Measurements from ENCODE around the gene DEDD.

The DEDD gene

GRCh38 chr1:161091796-161092507, 40.5 kb downstream of the DEDD start:
- Mint-ChIP-seq H3K36me3 (ENCODE audit: insufficient read depth) (peaks cover 6% of the 10 kb centered on the region), H3K9me3 (no peaks in the 10 kb centered on the region), H3K4me1 (peaks cover 1% of the 10 kb centered on the region), H3K4me3 (no peak overlapping the region), H3K27ac (ENCODE audit: low read depth) (no peak overlapping the region), H3K27me3 (no peaks in the 10 kb centered on the region)
- DNase-seq (ENCODE audit: low spot score in 2 of 2) = no peak
- ATAC-seq (replicated peaks; ENCODE audit: extremely low read depth, poor library complexity, severe bottlenecking) = no peak

DNA sequence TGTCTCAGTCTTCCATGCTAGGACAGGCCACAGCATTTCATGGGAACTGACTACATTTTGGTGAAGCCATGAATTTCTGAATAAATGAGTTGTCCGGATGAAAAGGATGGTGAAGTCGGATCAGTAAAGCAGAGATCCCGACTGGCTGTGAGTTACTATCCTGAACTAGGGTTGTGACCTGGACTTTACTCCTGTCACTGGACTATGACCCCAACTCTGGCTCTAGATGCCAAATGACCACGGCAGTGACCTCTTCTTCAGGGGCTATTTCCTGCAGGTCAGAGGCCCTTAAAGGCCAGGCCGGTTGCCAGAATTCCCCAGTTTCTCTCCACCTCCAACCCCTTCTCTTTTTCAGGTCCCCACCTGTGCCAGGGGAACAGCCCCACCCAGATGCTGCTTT, 41.4 kb downstream of the DEDD start:
- no peaks in the 10 kb centered on the region for H3K36me3 Mint-ChIP-seq (ENCODE audit: insufficient read depth)
- DNase-seq (ENCODE audit: low spot score in 2 of 2) (no peak), ATAC-seq (replicated peaks; ENCODE audit: extremely low read depth, poor library complexity, severe bottlenecking) (no peak)
- no peak overlapping the region for H3K4me3 Mint-ChIP-seq
- no peaks in the 10 kb centered on the region for H3K4me1 Mint-ChIP-seq
- no peaks in the 10 kb centered on the region for H3K27me3 Mint-ChIP-seq
- no peaks in the 10 kb centered on the region for H3K9me3 Mint-ChIP-seq
- no peak overlapping the region for H3K27ac Mint-ChIP-seq (ENCODE audit: low read depth)

GRCh38 chr1:161090617-161091016, 41.9 kb downstream of the DEDD start:
- H3K4me3 Mint-ChIP-seq = no peak overlapping the region
- H3K27ac Mint-ChIP-seq (ENCODE audit: low read depth) = no peak overlapping the region
- H3K4me1 Mint-ChIP-seq = no peaks in the 10 kb centered on the region
- H3K27me3 Mint-ChIP-seq = no peaks in the 10 kb centered on the region
- ATAC-seq (replicated peaks; ENCODE audit: extremely low read depth, poor library complexity, severe bottlenecking) (no peak), DNase-seq (ENCODE audit: low spot score in 2 of 2) (no peak)
- H3K36me3 Mint-ChIP-seq (ENCODE audit: insufficient read depth) = no peaks in the 10 kb centered on the region
- no peaks in the 10 kb centered on the region for H3K9me3 Mint-ChIP-seq

DNA sequence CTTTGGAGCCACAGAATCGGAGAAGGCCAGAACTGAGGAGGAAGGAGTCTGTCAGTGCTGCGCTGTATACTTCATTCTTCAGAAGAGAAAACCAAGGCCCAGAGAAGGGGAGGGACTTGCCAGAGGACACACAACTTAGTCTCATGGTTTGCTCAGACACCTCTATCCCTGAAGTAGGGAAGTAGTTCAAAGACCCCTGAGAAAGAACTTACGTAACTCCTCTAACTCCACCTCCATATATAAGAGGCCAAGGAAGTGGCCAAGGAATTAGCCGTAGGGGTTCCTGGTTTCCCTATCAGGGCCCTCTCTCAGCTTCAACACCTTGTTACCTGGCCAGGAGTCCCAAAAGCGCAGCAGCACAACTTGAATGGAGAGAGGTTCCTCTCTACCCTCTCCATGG, 42.5 kb downstream of the DEDD start:
- Mint-ChIP-seq H3K27me3 (no peaks in the 10 kb centered on the region), H3K4me1 (no peaks in the 10 kb centered on the region), H3K4me3 (no peak overlapping the region), H3K9me3 (no peaks in the 10 kb centered on the region), H3K36me3 (ENCODE audit: insufficient read depth) (no peaks in the 10 kb centered on the region), H3K27ac (ENCODE audit: low read depth) (no peak overlapping the region)
- ATAC-seq (replicated peaks; ENCODE audit: extremely low read depth, poor library complexity, severe bottlenecking) (no peak), DNase-seq (ENCODE audit: low spot score in 2 of 2) (no peak)

DNA sequence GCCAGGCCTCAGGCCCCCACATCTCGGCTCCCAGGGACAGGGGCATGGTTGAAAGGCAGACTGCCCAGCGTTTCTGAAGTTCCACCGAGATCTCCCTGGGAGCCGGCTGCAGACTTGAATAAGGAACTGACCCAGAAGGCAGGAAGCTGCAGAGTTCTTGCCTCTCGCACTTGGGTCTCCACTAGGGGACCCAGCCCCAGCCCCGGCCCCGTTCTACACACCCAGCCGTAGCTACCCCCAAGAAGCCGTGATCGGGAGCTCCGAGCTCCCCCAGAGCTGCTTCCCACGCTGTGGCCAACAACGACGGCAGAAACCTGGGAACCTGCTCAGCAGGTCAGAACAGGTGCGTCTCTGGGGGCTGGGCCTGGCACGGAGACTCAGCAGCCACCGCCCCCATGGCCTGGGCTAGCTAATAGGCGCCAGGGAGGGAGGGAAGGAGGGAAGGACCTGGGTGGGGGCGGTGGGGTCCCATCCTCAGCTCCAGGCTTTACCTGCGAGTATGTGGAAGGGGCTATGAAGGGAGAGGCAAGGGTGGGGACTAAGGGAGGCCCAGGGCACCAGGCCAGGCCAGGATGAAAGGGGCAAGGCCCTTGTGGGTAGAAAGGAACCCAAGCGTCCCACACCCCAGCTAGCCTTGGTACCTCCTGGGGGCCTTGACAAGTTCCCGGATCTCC, 43.1 kb downstream of the DEDD start, which contains the start of gene NECTIN4:
Gene NECTIN4, minus strand, starts transcription at position 308 of the 674 bp plus-strand sequence. Its CDS starts 262 bp downstream, at position 46.
- Mint-ChIP-seq H3K27me3 (no peaks in the 10 kb centered on the region), H3K36me3 (ENCODE audit: insufficient read depth) (no peaks in the 10 kb centered on the region), H3K27ac (ENCODE audit: low read depth) (no peak within 1 kb of the TSS), H3K4me3 (no peak within 1 kb of the TSS), H3K9me3 (no peaks in the 10 kb centered on the region), H3K4me1 (no peaks in the 10 kb centered on the region)
- ATAC-seq (replicated peaks; ENCODE audit: extremely low read depth, poor library complexity, severe bottlenecking) (no peak), DNase-seq (ENCODE audit: low spot score in 2 of 2) (no peak)

- Mint-ChIP-seq H3K9me3 (no peaks in the 10 kb centered on the region), H3K27me3 (no peaks in the 10 kb centered on the region), H3K27ac (ENCODE audit: low read depth) (no peak overlapping the region), H3K4me3 (no peak overlapping the region), H3K4me1 (no peaks in the 10 kb centered on the region), H3K36me3 (ENCODE audit: insufficient read depth) (no peaks in the 10 kb centered on the region)
- ATAC-seq (replicated peaks; ENCODE audit: extremely low read depth, poor library complexity, severe bottlenecking) = no peak
- DNase-seq (ENCODE audit: low spot score in 2 of 2) = no peak
Measured at GRCh38 chr1:161088587-161089110, 43.8 kb downstream of the DEDD start.

DNA sequence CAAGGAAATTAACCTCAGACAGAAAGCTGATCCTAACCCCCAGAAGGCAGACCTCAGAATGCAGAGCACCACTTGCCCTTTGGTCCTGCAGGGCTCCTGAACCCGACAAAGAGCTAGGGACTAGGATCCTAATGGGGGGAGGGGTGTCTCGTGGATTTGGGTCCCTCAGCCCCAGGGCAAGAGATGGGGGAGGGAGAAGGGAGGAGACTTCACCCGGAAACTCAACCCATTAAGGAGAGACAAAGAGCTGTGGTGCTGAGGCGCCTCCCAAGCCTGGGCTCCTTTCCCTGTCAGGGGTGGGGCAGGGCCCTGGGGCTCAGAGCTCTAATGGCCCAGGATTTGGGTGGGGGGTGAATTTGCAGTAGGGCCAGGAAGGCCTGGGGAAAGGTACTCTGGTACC, 46.0 kb downstream of the DEDD start:
- Mint-ChIP-seq H3K27ac (ENCODE audit: low read depth) (no peak overlapping the region), H3K4me3 (no peak overlapping the region), H3K9me3 (no peaks in the 10 kb centered on the region), H3K36me3 (ENCODE audit: insufficient read depth) (no peaks in the 10 kb centered on the region), H3K27me3 (no peaks in the 10 kb centered on the region), H3K4me1 (no peaks in the 10 kb centered on the region)
- ATAC-seq (replicated peaks; ENCODE audit: extremely low read depth, poor library complexity, severe bottlenecking) (no peak), DNase-seq (ENCODE audit: low spot score in 2 of 2) (no peak)

DNA sequence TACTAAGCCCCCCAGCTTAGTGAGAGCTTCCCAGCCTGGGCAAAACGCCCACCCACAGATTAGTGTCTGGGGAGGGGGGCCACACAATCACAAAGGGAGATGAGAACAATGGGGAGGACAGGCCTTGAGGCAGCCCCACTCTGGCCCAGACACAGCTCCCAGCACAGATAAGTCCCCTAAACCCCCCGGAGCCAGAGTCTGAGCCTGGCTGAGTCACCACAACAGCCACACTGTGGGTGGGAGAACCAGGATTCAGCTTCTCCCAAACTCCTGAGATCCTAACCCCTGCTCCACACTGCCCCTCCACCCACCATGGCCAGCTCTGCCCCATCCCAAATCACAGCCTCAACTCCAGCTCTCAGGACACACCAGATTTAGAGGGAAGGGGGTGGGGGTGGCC, 47.3 kb downstream of the DEDD start:
- ATAC-seq (replicated peaks; ENCODE audit: extremely low read depth, poor library complexity, severe bottlenecking) (no peak), DNase-seq (ENCODE audit: low spot score in 2 of 2) (no peak)
- H3K27me3 Mint-ChIP-seq = no peaks in the 10 kb centered on the region
- H3K36me3 Mint-ChIP-seq (ENCODE audit: insufficient read depth) = no peaks in the 10 kb centered on the region
- H3K27ac Mint-ChIP-seq (ENCODE audit: low read depth) = no peak overlapping the region
- H3K4me3 Mint-ChIP-seq = no peak overlapping the region
- H3K4me1 Mint-ChIP-seq = no peaks in the 10 kb centered on the region
- no peaks in the 10 kb centered on the region for H3K9me3 Mint-ChIP-seq

DNA sequence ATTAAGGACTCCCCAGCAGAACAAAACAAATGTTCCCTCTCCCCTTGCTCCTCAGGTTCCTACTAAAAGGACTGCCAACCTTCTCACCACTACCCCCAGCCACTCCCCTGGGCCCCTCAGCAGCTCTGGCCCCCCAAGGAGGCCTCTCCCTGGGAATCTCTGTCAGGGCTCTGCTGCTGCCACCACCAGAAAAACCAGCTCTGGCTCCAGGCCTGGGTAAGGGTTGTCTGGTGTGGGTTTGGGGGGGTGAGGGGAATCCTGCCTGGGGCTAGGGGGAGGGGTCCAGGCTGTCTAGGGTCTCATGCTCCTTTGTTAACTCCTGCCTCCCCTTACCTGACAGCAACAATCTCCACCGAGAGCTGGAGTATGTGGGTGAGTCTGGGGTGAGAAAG, 47.9 kb downstream of the DEDD start:
- H3K9me3 Mint-ChIP-seq = no peaks in the 10 kb centered on the region
- no peaks in the 10 kb centered on the region for H3K36me3 Mint-ChIP-seq (ENCODE audit: insufficient read depth)
- H3K27me3 Mint-ChIP-seq = no peaks in the 10 kb centered on the region
- ATAC-seq (replicated peaks; ENCODE audit: extremely low read depth, poor library complexity, severe bottlenecking) (no peak), DNase-seq (ENCODE audit: low spot score in 2 of 2) (no peak)
- H3K27ac Mint-ChIP-seq (ENCODE audit: low read depth) = no peak overlapping the region
- no peak overlapping the region for H3K4me3 Mint-ChIP-seq
- no peaks in the 10 kb centered on the region for H3K4me1 Mint-ChIP-seq

DNA sequence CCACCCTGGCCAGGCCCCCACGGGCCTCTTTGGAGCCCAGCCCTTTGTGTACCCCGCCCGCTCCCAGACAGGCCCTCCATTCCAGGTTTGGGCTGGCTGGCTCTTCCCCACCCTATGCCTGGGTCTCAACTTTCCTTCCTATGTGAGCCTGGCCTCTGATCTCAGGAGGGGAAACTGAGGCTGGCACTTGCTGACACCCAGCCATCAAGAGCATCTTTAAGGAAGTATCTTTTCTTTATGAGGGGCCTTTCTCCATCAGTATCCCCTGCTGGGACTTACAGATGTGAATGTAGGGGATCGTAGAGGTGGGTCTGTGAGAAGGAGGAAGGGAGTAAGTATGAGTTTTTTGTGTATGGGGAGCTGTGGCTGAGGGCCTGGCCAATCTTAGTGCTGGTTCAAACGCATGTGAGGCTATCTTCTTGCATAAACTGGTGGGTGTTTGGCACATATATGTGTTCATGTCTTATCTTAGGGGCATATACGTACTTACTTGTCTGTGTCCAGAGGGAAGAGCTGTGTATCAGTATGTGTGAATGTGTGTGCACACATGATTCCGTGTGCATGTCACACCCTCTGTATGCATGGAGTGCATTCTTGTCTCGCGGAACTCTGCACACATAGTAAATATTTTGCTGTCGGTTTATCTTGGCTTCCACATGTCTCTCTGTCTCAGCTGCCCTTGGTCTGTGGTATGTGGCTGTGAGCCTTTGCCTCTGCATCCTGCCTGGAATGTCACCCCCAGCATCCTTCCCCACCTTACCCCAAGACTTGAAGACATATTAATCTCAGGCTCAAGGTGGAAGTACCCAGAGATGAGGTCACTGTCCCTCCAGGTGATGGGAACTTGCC, 48.5 kb downstream of the DEDD start:
- H3K27ac Mint-ChIP-seq (ENCODE audit: low read depth) = no peak overlapping the region
- H3K4me1 Mint-ChIP-seq = no peaks in the 10 kb centered on the region
- DNase-seq (ENCODE audit: low spot score in 2 of 2) = no peak

DNA sequence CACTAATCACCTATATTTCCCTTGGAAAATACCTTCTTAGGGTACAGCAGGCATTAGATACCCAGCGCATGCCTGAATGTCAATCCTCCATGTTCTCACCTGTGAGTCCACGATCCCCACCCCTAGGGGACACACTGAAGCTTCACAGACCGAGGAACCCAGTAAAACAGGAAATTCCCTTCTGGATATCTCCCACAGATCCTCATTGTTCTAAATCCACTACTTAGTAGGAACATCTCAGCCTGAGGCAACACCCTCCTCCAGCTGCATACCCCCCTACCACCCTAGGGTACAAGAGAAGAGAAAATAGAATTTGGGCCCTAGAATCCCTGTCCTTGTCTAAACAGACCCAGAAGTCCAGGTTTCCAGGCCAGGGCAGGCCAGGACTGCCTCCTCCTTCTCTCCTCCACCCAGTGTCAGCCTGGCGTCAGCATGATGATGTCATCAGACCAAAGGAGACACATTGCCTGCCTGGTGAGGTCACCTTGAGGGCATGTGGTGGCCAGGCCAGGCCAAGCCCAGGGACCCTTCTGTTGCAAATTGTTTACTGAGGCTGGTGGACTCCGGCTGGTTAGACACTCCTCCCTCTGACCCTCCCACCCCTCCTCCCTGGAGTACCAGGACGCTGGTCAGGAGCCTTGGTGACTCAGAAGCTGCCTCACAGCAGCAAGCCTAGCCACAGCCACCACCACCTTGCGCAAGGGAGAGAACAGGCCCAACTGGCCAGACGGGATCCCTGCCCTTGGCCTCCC, 49.3 kb downstream of the DEDD start:
- H3K27me3 Mint-ChIP-seq = no peaks in the 10 kb centered on the region
- DNase-seq (ENCODE audit: low spot score in 2 of 2) (no peak), ATAC-seq (replicated peaks; ENCODE audit: extremely low read depth, poor library complexity, severe bottlenecking) (no peak)
- H3K27ac Mint-ChIP-seq (ENCODE audit: low read depth) = no peak overlapping the region
- no peak overlapping the region for H3K4me3 Mint-ChIP-seq
- H3K4me1 Mint-ChIP-seq = no peaks in the 10 kb centered on the region
- no peaks in the 10 kb centered on the region for H3K9me3 Mint-ChIP-seq
- no peaks in the 10 kb centered on the region for H3K36me3 Mint-ChIP-seq (ENCODE audit: insufficient read depth)

More for the DNA sequence above, 48.5 kb downstream of the DEDD start:
- no peak for ATAC-seq (replicated peaks; ENCODE audit: extremely low read depth, poor library complexity, severe bottlenecking)
- no peaks in the 10 kb centered on the region for H3K36me3 Mint-ChIP-seq (ENCODE audit: insufficient read depth)
- H3K4me3 Mint-ChIP-seq = no peak overlapping the region
- H3K27me3 Mint-ChIP-seq = no peaks in the 10 kb centered on the region
- H3K9me3 Mint-ChIP-seq = no peaks in the 10 kb centered on the region

GRCh38 chr1:161082483-161082882, 50.0 kb downstream of the DEDD start:
- ATAC-seq (replicated peaks; ENCODE audit: extremely low read depth, poor library complexity, severe bottlenecking) (no peak), DNase-seq (ENCODE audit: low spot score in 2 of 2) (no peak)
- Mint-ChIP-seq H3K36me3 (ENCODE audit: insufficient read depth) (no peaks in the 10 kb centered on the region), H3K4me1 (no peaks in the 10 kb centered on the region), H3K4me3 (no peak overlapping the region), H3K27me3 (no peaks in the 10 kb centered on the region), H3K27ac (ENCODE audit: low read depth) (no peak overlapping the region), H3K9me3 (no peaks in the 10 kb centered on the region)

Measured in central memory CD8-positive, alpha-beta T cell (primary cell).